Stimulated activated CD8-positive, alpha-beta memory T cell treated with anti-CD3 and anti-CD28 coated beads, Interleukin-7, amount 100 ng/mL, for 24 hours (primary cell): ENCODE data around the gene CYP39A1.
"Not testable (repeated sequence)": the region's sequence is repeated elsewhere in the genome, so short reads cannot be mapped to it uniquely, and the experiment has no call there.

Source experiments
- DNase-seq: peaks from one replicate; pipeline ENCODE4 v3.0.0-alpha.2; 2020; ENCODE audit warnings: low read depth

CYP39A1 gene

GRCh38 chr6:46648869-46649492 lies 3.6 kb downstream of the CYP39A1 start:
- DNase-seq, result no peak

- not testable (repeated sequence) for DNase-seq
Observed at GRCh38 chr6:46648108-46648507, 4.5 kb downstream of the CYP39A1 start.

DNA sequence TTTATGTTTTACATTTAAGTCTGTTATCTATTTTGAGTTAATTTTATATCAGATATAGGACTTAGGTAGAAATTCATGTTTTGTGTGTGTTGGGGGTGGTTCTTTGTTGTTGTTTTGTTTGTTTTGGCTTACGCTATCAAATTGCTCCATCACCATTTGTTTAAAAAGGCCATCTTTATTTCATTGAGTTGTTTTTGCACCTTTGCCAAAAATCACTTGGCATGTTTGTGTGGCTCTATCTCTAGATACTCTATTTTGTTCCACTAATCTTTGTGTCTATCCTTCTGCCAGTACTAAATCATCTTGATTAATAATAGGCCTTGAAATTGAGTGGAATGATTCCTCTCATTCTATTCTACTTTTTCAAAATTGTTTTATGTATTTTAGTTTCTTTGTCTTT lies 7.4 kb downstream of the CYP39A1 start:
- DNase-seq, result no peak

GRCh38 chr6:46642928-46643751 lies 9.5 kb downstream of the CYP39A1 start:
- no peak for DNase-seq

DNA sequence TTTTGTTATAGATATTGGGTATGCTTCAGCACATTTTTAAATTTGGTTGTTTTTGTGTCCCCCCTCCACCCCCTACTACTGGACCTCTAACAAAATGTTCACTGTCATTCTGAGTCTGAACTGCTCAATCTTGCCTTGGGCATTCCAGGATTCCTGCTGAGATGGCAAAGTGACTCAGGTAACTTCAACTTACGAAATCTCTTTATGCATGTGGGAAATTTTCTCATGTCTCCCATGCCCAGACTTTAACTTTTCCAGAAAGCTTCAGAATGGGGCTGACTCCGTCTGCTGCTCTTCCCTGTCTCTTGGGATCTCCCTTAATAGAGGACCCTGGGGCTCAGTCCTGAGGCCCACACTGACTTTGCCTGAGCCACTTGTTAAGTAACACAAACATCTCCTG lies 14.0 kb downstream of the CYP39A1 start:
- DNase-seq, result no peak

DNA sequence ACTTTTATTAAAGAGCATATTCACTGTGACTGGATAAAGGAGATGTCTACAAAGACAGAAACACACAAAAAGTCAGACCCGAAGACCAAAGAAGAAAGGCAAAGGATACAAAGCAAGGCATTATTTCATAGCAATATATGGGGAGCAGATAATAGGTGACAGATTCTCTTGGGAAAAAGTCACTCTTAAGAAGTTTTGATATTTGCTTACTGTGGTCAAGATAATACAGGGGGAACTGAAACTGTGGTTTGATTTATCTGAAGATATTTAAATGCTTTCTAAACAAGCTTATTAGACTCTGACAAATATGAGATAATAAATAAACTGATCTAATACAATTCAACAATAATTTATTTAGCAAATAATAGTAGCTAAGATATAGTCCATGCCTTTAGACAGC lies 14.7 kb downstream of the CYP39A1 start:
- no peak for DNase-seq

- DNase-seq, result no peak
Observed at GRCh38 chr6:46637145-46637544, 15.5 kb downstream of the CYP39A1 start.

DNA sequence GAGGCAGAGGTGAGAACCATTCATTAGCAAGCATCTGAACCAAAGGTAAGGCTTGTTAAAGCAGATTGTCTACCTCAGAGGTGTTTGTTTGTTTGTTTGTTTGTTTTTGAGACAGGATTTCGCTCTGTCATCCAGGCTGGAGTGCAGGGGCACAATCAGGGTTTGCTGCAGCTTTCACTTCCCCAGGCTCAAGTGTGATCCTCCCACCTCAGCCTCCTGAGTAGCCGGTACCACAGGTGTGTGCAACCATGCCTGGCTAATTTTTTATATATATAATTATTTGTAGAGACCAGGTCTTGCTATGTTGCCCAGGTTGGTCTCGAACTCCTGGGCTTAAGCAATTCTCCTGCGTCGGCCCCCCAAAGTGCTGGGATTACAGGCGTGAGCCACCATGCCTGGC lies 17.2 kb downstream of the CYP39A1 start:
- DNase-seq, result no peak

GRCh38 chr6:46632053-46632452 lies 20.6 kb downstream of the CYP39A1 start:
- no peak for DNase-seq

- DNase-seq, result no peak
Observed at GRCh38 chr6:46629691-46630090, 22.9 kb downstream of the CYP39A1 start.

DNA sequence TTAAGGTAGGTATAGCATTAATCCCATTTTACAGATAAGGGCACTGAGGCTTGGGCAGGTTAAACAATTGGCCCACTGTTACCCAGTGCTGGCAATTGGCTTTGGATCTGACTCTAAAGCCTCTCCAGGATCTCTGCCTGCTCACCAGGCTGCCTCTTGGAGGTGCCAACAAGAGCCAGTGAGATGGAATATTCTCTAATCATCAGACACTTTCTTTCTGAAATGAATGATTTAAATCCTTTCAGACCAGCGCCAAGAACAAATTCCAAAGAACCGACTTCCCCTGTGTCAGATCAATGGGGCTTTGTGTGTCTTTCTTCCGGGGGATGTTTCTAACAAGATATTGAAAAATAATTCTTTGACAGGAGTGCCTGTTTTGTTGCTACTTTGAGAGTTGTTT lies 23.6 kb downstream of the CYP39A1 start:
- DNase-seq, result no peak

DNA sequence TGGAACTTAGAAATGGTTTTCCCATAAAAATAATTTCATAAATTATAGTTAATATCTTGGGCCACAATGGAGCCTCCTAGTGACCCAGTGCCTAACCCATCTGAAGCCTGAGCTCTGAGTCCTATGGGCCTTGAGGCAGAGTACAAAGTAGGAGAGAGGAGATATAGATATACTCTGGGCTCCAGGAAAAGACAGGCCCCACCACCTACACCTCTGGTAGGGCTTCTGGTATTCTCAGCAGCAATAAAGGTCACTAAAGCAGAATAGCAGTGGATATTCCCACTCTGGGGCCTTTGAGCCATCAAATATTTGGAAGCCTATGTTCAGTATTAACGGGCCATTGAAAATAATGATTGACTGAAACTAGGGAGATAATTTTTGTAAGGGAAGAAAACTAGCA lies 24.1 kb downstream of the CYP39A1 start:
- DNase-seq, result no peak

DNA sequence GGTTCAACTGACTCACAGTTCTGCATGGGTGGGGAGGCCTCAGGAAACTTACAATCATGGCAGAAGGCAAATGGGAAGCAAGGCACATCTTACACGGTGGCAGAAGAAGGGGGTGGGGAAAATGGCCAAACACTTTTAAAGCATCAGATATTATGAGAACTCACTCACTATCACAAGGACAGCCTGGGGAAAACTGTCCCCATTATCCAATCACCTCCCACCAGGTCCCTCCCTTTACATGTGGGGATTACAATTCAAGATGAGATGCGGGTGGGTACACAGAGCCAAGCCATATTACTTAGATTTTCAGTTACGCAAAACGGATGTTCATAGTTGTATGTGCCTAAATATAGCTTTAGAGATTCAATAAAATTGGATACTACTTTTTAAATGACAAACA lies 25.6 kb downstream of the CYP39A1 start:
- DNase-seq, result no peak

DNA sequence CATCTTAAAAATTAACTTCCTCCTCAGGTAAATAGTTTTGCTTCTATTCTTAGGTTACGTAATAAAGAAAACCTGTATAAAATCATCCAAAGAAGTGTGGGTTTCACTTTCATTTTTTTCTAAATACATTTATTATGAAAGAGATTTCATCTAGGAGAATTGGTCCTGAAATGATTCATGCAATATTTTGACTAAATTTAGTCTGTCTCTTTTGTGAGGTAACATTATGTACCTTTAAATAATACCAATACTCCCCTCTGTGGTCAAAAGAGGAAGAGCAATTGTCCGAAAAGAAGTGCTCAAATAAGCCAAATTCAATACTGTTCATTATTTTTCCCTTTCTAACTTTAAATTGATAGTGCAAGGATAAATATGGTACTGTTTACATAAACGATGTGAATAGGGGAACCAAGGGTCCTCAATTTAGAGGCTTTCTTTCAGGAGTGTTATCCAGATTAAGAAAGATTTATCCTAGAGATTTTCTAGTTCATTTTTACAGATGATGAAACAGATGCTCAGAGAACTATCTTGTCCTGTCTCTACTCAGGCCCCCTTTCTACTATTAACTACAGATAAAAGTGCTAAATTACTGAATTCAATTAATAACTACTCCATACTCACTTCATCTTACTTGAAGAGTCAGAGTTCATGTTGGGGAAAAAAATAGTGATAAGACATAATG lies 26.2 kb downstream of the CYP39A1 start:
- DNase-seq, result no peak

DNA sequence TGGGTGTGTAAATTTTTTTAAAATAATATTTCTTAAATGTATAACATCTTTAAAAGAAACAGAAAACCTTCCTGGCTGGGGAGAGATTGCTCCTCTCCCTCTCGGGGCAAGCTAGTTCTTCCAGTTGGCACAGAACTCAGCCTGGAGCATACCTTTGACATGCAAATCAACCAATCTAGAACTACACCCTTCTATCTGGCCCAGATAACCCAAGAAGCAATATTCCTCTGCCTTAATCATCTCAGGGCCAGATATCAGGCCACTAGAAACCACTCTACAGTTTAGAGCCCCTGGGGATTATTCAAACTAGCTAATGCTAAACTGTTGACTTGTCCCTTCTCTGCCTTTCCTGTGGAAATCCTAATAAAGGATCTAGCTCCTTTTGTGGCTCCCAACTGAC lies 33.9 kb downstream of the CYP39A1 start:
- no peak for DNase-seq

DNA sequence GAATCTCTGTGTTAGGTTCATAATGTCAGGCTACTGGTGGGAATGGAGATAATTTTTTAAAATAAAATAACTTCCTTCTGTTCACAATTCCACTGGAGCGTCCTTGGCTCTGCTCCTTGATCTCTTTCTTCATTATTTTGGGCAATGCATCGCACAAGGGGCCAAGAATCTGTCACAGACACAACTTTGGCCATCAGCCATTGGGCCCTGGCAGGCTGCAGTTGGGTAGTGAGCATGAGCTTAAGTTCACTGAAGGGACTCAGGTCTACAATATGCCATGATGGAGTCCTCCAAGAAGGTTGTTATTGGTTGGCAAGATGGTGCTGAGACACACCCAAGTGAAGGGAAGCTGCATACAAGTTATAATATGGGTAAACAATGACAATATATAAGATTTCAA lies 40.0 kb downstream of the CYP39A1 start:
- DNase-seq, result no peak

GRCh38 chr6:46610862-46611553 lies 41.6 kb downstream of the CYP39A1 start:
- no peak for DNase-seq

DNA sequence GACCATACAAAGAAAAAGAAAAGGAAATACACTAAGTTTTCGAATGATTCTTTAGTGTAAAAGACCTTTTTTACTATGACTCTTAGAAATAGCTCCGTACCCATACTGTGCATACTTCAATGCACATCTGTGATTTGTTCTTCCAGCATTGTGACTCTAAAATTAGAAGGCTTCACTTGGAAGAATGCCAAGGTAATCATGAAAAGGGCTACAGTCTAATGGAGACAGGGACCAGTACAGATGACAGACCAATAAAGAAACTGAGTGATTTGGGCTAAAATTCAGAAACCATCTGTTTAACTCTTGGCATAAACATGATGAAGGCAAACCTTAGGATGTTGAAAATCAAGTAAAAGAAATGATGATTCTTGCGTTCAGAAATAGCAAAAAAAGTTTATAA lies 46.3 kb downstream of the CYP39A1 start:
- DNase-seq, result no peak

- no peak for DNase-seq
Observed at GRCh38 chr6:46605091-46605797, 47.4 kb downstream of the CYP39A1 start.

GRCh38 chr6:46598215-46598614 lies 54.4 kb downstream of the CYP39A1 start:
- DNase-seq, result no peak

GRCh38 chr6:46592740-46593139 lies 59.9 kb downstream of the CYP39A1 start:
- no peak for DNase-seq

- no peak for DNase-seq
Observed at GRCh38 chr6:46592046-46592445, 60.6 kb downstream of the CYP39A1 start.
